Measurements from ENCODE around the gene OTUB2.

- TF ChIP-seq POLR2AphosphoS5 (IDR thresholded peaks at IDR 0.05; ENCODE audit: low read depth, low read length) (no peak), POLR2A (IDR thresholded peaks at IDR 0.05; ENCODE audit: low read depth, low read length) (no peak; the same call in 1 of the 2 replicates)
Observed at GRCh38 chr14:94047581-94047980, 21.4 kb downstream of the OTUB2 start.
